Nephron (organoid): ENCODE data around the gene CEBPE.

Source experiments
- H3K27ac Mint-ChIP-seq, 3 experiments: 2 replicates each; pipeline ENCODE4 v1.8.0; 2020; ENCODE audit warnings: mixed read lengths in 3 of 3, mild to moderate bottlenecking in 2 of 3, moderate library complexity in 1 of 3
- H3K27me3 Mint-ChIP-seq: 2 replicates; pipeline ENCODE4 v1.8.0; 2021; ENCODE audit warnings: low read depth, mild to moderate bottlenecking, moderate library complexity, mixed read lengths
- H3K36me3 Mint-ChIP-seq: 2 replicates; pipeline ENCODE4 v1.8.0; 2020; ENCODE audit warnings: low read depth, mixed read lengths
- H3K4me1 Mint-ChIP-seq: 2 replicates; pipeline ENCODE4 v1.8.0; 2020; ENCODE audit warnings: mixed read lengths
- H3K4me3 Mint-ChIP-seq, 3 experiments: 2 replicates each; pipeline ENCODE4 v1.8.0; 2020; ENCODE audit warnings: mild to moderate bottlenecking in 3 of 3, mixed read lengths in 3 of 3, moderate library complexity in 2 of 3
- H3K9me3 Mint-ChIP-seq: 2 replicates; pipeline ENCODE4 v1.8.0; 2020; ENCODE audit warnings: mixed read lengths
- TF ChIP-seq, protein P1 (sequence below), 3 experiments: fragments of 200-600 bp; sonication (generic); IDR thresholded peaks; one replicate each; pipeline ENCODE4 v1.5.0; 2021; ENCODE audit warnings: antibody characterized with exemption in 3 of 3; ENCODE audit not compliant: unreplicated experiment in 3 of 3

Gene CEBPE

DNA sequence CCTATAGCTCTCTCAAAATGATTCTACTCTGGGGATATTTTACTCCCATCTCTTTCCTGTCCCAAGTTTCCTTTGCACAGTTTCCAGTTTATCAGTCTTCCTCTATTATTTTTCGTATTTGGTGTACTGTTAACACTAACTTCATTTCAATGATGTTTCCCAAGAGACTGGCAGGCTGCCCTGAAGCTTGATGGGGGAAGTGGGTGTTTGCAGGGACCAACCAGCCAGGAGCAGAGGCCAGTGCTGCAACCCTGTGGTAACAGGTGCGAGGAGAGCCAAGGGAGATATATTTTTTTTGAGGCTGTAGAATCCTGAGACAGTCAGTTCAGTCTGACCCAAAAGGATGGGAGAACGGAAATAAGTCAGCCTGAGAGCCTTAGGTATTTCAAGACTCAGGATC lies 11.8 kb upstream of the CEBPE start:
- TF ChIP-seq, protein P1, sequence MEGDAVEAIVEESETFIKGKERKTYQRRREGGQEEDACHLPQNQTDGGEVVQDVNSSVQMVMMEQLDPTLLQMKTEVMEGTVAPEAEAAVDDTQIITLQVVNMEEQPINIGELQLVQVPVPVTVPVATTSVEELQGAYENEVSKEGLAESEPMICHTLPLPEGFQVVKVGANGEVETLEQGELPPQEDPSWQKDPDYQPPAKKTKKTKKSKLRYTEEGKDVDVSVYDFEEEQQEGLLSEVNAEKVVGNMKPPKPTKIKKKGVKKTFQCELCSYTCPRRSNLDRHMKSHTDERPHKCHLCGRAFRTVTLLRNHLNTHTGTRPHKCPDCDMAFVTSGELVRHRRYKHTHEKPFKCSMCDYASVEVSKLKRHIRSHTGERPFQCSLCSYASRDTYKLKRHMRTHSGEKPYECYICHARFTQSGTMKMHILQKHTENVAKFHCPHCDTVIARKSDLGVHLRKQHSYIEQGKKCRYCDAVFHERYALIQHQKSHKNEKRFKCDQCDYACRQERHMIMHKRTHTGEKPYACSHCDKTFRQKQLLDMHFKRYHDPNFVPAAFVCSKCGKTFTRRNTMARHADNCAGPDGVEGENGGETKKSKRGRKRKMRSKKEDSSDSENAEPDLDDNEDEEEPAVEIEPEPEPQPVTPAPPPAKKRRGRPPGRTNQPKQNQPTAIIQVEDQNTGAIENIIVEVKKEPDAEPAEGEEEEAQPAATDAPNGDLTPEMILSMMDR (IDR thresholded peaks at IDR 0.05; ENCODE audit: unreplicated experiment in 3 of 3), result no peak
- Mint-ChIP-seq H3K27me3 (no peaks in the 10 kb centered on the region), H3K4me3 (no peak overlapping the region), H3K4me1 (no peaks in the 10 kb centered on the region), H3K9me3 (no peaks in the 10 kb centered on the region), H3K36me3 (peaks cover 38% of the 10 kb centered on the region), H3K27ac (no peak overlapping the region)

DNA sequence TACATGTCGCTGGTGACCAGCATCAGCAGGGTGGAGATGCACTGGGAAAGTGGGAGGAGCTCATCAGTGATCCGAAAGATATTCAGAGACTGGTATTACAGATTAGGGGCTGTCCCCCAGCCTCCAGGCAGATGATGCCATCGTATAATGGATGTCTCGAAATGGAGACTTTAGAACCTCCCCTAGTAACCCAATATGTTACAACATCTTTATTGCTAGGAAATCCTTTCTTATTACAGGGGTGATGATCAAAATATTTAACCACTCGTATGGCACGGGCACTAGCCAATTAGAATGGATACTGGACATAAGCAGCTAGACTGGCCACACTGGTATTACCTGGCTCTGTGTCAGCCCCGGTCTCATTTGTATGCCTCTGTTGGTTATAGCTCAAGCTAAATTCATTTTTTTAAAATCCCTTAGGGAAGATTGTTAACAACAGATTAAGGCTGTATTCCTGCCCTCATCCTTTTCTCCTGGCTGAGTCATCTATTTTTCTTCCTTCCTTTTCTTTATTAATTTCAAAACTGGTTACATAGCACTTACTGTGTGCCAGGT lies 10.8 kb upstream of the CEBPE start:
- TF ChIP-seq, protein P1 (IDR thresholded peaks at IDR 0.05; ENCODE audit: unreplicated experiment in 3 of 3), result no peak
- Mint-ChIP-seq H3K27me3 (no peaks in the 10 kb centered on the region), H3K36me3 (peaks cover 44% of the 10 kb centered on the region), H3K4me1 (peaks cover 4% of the 10 kb centered on the region), H3K4me3 (no peak overlapping the region), H3K27ac (no peak overlapping the region), H3K9me3 (no peaks in the 10 kb centered on the region)

DNA sequence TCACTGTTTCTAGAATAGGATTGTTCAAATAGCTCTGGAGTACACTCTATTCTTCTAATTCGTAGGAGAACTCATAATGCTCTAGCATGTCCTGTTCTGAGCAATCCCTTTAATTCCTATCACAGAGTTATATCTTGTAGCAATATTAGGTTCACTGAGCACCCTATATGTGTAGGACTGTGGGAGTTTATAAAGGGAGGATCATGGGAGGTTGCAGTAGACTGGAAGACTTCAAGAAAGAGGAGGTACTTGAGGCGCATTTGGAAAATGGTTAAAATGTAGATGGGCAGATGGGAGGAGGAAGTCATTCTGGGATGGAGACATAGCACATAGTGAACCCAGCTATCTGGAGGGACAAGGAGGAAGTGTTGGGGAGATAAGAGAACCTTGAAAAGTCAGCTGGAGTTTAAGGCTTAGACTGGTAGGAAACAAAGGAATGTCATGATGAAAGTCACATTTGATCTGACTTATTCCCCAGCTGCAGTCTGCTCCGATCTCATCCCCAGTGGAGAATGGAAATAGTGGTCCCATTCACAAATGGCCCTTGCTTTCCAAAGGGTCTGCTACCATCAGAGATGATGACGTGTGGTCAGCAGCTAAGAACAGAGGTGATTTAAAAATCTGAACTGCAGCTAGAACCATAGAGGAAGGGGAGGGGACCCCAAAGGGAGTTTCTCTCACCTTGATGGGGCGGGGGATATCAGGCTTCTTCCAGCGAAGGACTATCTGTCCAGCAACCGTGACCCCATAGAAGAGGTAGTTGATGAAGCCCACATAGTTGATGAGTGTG lies 10.1 kb upstream of the CEBPE start:
- no peak overlapping the region for H3K4me3 Mint-ChIP-seq
- peaks cover 44% of the 10 kb centered on the region for H3K36me3 Mint-ChIP-seq
- H3K4me1 Mint-ChIP-seq, result peaks cover 6% of the 10 kb centered on the region
- H3K27ac Mint-ChIP-seq, result no peak overlapping the region
- H3K9me3 Mint-ChIP-seq, result no peaks in the 10 kb centered on the region
- H3K27me3 Mint-ChIP-seq, result peaks cover 1% of the 10 kb centered on the region
- TF ChIP-seq, protein P1 (IDR thresholded peaks at IDR 0.05; ENCODE audit: unreplicated experiment in 3 of 3), result no peak

DNA sequence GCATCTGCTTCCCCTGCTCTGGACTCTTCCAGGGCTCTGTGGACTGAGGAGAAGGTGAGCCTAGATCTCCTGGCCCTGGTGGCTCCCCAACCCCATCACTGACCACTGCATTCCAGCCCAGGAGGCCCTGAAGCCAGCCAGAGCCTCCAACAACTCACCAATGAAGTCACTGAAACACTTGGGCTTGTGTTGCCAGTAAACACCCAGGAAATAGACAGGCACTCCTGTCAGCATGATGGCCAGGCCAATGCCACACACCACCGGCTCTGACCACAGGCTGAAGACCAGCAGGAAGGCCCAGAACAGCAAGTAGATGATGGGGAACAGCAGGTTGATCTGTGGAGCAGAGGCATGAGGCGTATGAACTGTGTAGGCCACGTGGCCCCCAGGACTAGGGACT lies 8.8 kb upstream of the CEBPE start:
- Mint-ChIP-seq H3K36me3 (peaks cover 44% of the 10 kb centered on the region), H3K27me3 (peaks cover 6% of the 10 kb centered on the region), H3K4me1 (peaks cover 11% of the 10 kb centered on the region), H3K9me3 (no peaks in the 10 kb centered on the region), H3K4me3 (no peak overlapping the region), H3K27ac (no peak overlapping the region)
- TF ChIP-seq, protein P1 (IDR thresholded peaks at IDR 0.05; ENCODE audit: unreplicated experiment in 3 of 3), result no peak

DNA sequence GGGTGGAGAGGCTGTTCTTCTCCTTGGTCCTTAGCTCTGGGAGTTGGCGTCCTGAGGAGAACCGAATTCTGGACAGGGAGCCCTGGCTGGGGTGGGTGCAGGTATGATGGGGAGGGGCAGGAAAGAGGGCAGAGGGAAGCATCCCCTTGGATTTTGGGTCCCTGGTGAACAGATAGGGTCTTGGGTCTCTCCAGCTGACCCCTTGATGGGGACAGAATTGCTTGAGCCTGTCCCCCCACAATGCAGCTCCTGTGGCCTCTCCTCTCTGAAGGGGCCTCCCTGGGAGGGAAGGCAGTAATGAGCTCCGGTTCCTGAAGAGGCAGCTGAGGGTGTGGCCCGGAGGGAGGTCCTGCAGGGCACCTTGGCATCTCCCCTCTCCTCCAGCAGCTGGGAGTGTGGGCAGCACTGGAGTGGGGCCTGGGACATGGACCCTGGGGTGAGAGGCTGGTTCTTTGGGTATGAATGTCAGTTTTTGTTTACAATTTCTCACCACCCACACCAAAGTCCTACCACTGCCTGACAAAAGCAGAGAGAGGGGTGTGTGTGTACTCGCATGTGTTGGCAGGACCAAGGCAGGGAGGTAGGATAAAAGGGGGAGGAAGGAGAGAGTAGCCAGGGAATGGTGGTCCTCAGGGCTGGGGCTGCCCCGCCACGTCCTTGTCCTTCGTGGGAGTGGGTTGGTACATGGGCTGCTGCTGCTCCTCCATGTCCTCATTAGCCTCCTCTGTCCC lies 7.7 kb upstream of the CEBPE start:
- TF ChIP-seq, protein P1 (IDR thresholded peaks at IDR 0.05; ENCODE audit: unreplicated experiment in 3 of 3), result no peak
- Mint-ChIP-seq H3K9me3 (no peaks in the 10 kb centered on the region), H3K36me3 (peaks cover 44% of the 10 kb centered on the region), H3K4me1 (peaks cover 18% of the 10 kb centered on the region), H3K27ac (no peak overlapping the region), H3K4me3 (no peak overlapping the region), H3K27me3 (peaks cover 6% of the 10 kb centered on the region)
